ENCODE data around the gene MED31. TPM values are rescaled to one million over a fixed set of nuclear protein-coding genes. Genes with fewer than 3 reads are reported as not detected.
"Not testable (repeated sequence)": the region's sequence is repeated elsewhere in the genome, so short reads cannot be mapped to it uniquely, and the experiment has no call there.

MED31 gene
- total and polyA plus RNA-seq, 12 donors: 8.0 to 69.1 (median 22.0) TPM

GRCh38 chr17:6597727-6598126, 53.7 kb downstream of the MED31 start:
- H3K36me3 ChIP-seq (replicated peaks in 1 of 2): peaks cover 0 to 29% of the 10 kb centered on the region in 2 donors

GRCh38 chr17:6596941-6597340, 54.5 kb downstream of the MED31 start:
- DNase-seq: no peak
- WGBS, 4 donors: 95 to 99% (median 98%) methylated on average over 4 of the region's 4 CpGs
- intact Hi-C loops (cut with DNase I): no loop called here
- H3K9me3 ChIP-seq (replicated peaks in 1 of 3): no peaks in the 10 kb centered on the region
- TF ChIP-seq CTCF (IDR thresholded peaks at IDR 0.05) (no peak), POLR2A (IDR thresholded peaks at IDR 0.05) (no peak)
- no peak overlapping the region for H3K4me3 ChIP-seq
- H3K4me1 ChIP-seq (replicated peaks in 1 of 2): peaks cover 5 to 36% of the 10 kb centered on the region in 2 donors
- H3K36me3 ChIP-seq (replicated peaks in 1 of 2): peaks cover 0 to 22% of the 10 kb centered on the region in 2 donors
- no peak overlapping the region for H3K27ac ChIP-seq
- no peaks in the 10 kb centered on the region for H3K27me3 ChIP-seq

More at GRCh38 chr17:6597727-6598126, 53.7 kb downstream of the MED31 start:
- 73 to 94% (median 87%) methylated on average over 1 of the region's 1 CpG for WGBS, 4 donors
- intact Hi-C loops (cut with DNase I): no loop called here
- Histone ChIP-seq H3K4me1 (replicated peaks in 1 of 2) (peaks cover 5 to 36% of the 10 kb centered on the region in 2 donors), H3K9me3 (replicated peaks in 1 of 3) (no peaks in the 10 kb centered on the region), H3K4me3 (no peak overlapping the region), H3K27me3 (no peaks in the 10 kb centered on the region), H3K27ac (peak overlapping the region in 1 of 5 donors; percentile 29)
- no peak for DNase-seq
- TF ChIP-seq POLR2A (IDR thresholded peaks at IDR 0.05): no peak
- no peak for TF ChIP-seq CTCF (IDR thresholded peaks at IDR 0.05)

GRCh38 chr17:6596511-6596910, 54.9 kb downstream of the MED31 start:
- intact Hi-C loops (cut with DNase I): no loop called here
- WGBS, 4 donors: 67 to 79% (median 76%) methylated on average over 2 of the region's 2 CpGs

GRCh38 chr17:6596081-6596480, 55.3 kb downstream of the MED31 start:
- Histone ChIP-seq H3K27ac (peak overlapping the region in 3 of 5 donors; percentile 45 to 54 (median 47)), H3K4me1 (replicated peaks in 1 of 2) (peaks cover 5 to 44% of the 10 kb centered on the region in 2 donors), H3K27me3 (no peaks in the 10 kb centered on the region), H3K4me3 (no peak overlapping the region), H3K36me3 (replicated peaks in 1 of 2) (peaks cover 0 to 30% of the 10 kb centered on the region in 2 donors), H3K9me3 (replicated peaks in 1 of 3) (no peaks in the 10 kb centered on the region)
- 38 to 76% (median 58%) methylated on average over 7 of the region's 7 CpGs for WGBS, 4 donors
- DNase-seq: peak in 2 of 7 donors; percentile 27 to 33
- intact Hi-C loops (cut with DNase I): no loop called here
- TF ChIP-seq CTCF (IDR thresholded peaks at IDR 0.05): no peak
- no peak for TF ChIP-seq POLR2A (IDR thresholded peaks at IDR 0.05)

More at GRCh38 chr17:6596511-6596910, 54.9 kb downstream of the MED31 start:
- no peak overlapping the region for H3K27ac ChIP-seq
- H3K4me1 ChIP-seq (replicated peaks in 1 of 2): peaks cover 5 to 40% of the 10 kb centered on the region in 2 donors
- no peaks in the 10 kb centered on the region for H3K9me3 ChIP-seq (replicated peaks in 1 of 3)
- no peak for DNase-seq
- H3K4me3 ChIP-seq: no peak overlapping the region
- peaks cover 0 to 27% of the 10 kb centered on the region in 2 donors for H3K36me3 ChIP-seq (replicated peaks in 1 of 2)
- TF ChIP-seq POLR2A (IDR thresholded peaks at IDR 0.05) (no peak), CTCF (IDR thresholded peaks at IDR 0.05) (no peak)
- H3K27me3 ChIP-seq: no peaks in the 10 kb centered on the region

- intact Hi-C loops (cut with DNase I); H3K4me3 ChIP-seq; H3K27ac ChIP-seq; H3K27me3 ChIP-seq; DNase-seq; H3K9me3 ChIP-seq (replicated peaks in 1 of 3): not testable (repeated sequence)
- 92 to 98% (median 98%) methylated on average over 12 to 14 of the region's 14 CpGs for WGBS, 4 donors
- Histone ChIP-seq H3K4me1 (replicated peaks in 1 of 2) (peaks cover 5 to 29% of the 10 kb centered on the region in 2 donors), H3K36me3 (replicated peaks in 1 of 2) (peaks cover 0 to 51% of the 10 kb centered on the region in 2 donors)
Observed at GRCh38 chr17:6593371-6593770, 58.0 kb downstream of the MED31 start.

Measured in adrenal gland (tissue), 12 donors.